Measurements from ENCODE around the gene ZNF524.
"Not testable (repeated sequence)": the region's sequence is repeated elsewhere in the genome, so short reads cannot be mapped to it uniquely, and the experiment has no call there.

ZNF524 gene

GRCh38 chr19:55581145-55581822 is 18.8 kb upstream of the ZNF524 start:
- DNase-seq (ENCODE audit: low read depth in 4 of 4, low spot score in 1 of 4), result no peak

GRCh38 chr19:55581823-55582223 is 18.3 kb upstream of the ZNF524 start:
- DNase-seq (ENCODE audit: low read depth in 4 of 4, low spot score in 1 of 4), result no peak

- DNase-seq (ENCODE audit: low read depth in 4 of 4, low spot score in 1 of 4), result not testable (repeated sequence)
These were observed 17.8 kb upstream of the ZNF524 start for GRCh38 chr19:55582284-55582683.

DNA sequence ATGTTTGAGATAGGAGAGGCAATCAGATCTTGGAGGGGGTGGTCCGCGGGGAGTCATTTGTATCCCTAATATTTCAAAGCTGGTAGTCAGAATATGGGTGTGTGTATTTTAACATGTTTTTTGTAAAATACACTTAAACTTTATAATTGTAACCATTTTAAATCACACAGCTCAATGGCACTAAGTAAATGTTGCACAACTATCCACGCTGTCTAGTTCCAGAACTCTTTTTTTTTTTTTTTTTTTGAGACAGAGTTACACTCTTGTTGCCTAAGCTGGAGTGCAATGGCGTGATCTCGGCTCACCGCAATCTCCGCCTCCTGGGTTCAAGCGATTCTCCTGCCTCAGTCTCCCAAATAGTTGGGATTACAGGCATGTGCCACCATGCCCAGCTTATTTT is 16.2 kb upstream of the ZNF524 start:
- DNase-seq (ENCODE audit: low read depth in 4 of 4, low spot score in 1 of 4), result not testable (repeated sequence)

GRCh38 chr19:55584871-55585270 is 15.2 kb upstream of the ZNF524 start:
- DNase-seq (ENCODE audit: low read depth in 4 of 4, low spot score in 1 of 4), result no peak

DNA sequence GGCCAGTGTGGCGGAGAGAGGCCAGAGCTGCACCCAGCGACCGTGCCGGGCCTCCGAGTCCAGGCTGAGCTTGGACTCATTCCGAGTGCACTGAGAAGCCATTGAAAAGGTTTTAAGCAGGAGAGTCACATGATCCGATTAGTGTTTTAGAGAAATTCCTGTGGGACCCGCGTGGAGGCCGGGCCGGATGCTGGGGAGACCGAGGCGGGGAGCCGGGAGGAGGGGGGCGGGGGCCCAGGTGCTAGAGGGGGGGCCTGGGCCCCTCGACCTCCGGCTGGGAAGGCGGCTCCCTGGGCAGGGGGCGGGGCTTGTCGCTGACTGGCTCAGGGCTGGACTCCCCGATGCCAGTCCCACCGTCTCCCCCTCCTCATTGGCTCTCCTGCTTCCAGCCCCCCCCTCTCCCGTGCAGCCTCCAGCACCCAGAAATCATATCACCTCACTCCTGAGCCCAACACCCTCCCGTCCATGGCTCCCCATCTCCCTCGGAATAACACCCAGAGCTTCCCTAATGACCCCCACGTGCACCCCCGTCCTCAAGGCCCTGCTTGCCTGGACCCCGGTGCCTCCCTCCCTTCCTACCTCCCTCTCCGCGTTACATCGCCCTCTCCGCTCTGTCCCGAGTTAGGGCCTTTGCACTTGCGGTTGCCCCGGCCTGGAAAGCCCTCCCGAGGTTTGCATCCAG is 14.3 kb upstream of the ZNF524 start:
- peak in 3 of 4 experiments; percentile 43 to 46 (median 44) for DNase-seq (ENCODE audit: low read depth in 4 of 4, low spot score in 1 of 4)

DNA sequence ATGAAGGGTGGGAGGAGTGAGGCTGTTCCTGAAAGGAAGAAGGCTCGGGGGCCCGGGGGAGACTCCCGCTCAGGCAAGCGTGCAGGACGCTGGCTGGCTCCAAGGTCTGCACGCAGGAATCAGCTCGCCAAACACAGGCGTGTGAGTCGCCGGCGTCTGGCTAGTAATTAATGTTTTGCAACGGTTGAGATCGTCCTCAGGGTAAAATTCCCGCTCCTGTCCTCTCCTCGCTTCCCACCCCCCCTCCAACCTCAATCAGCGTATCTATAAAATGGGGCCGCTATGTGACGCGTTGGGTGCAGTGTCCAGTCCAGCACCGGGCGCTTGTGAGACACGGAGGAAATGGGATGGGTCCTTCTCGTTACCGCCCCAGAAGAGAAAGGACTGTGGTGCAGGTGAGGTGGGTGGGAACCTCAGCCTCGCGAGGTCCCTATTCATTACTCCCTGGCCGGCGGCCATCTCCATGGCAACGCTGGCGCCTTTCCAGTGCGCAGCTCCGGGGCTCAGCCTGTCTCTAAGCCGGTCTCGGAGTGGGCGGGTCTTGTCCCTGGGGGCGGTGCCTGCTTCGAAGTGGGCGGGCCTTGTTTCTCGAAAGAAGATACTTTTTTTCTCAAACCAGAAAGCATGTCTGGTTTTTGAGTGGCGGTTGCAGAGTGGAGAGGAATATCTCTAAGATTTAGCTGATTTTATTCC is 13.0 kb upstream of the ZNF524 start:
- DNase-seq (ENCODE audit: low read depth in 4 of 4, low spot score in 1 of 4), result peak; percentile 86 to 95 (median 89)

DNA sequence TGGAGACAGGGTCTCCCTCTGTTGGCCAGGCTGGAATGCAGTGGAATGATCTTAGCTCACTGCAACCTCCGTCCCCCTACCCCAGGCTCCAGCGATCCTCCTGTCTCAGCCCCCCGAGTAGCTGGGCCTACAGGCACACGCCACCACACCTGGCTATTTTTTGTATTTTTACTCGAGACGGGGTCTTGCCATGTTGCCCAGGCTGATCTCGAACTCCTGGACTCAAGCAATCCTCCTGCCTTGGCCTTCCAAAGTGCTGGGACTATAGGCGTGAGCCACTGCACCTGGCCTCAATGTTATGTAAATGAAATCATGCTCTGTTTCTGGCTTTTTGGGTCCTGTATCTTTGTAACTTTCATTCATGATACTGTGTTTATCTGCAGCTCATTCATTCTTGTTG is 11.3 kb upstream of the ZNF524 start:
- DNase-seq (ENCODE audit: low read depth in 4 of 4, low spot score in 1 of 4), result no peak

DNA sequence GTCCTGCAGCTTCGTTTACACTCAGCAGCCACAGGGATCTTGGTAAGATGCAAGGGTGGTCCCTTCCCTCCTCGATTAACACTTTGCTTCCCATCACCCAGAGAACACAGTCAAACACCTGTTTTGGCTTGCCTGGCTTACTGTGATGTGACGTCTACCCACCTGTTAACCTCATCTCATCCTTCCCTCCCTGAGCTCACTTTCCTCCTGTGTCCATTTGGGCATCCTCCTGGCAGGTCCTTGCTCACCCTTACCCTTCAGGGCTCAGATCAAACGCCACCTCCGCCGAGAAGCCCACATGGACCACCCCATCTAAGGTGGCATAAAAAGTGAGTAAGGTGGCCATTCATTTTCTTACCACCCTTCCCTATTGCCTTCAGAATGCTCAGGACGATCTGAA is 10.0 kb upstream of the ZNF524 start:
- DNase-seq (ENCODE audit: low read depth in 4 of 4, low spot score in 1 of 4), result no peak

- DNase-seq (ENCODE audit: low read depth in 4 of 4, low spot score in 1 of 4), result no peak
These were observed 9.5 kb upstream of the ZNF524 start for GRCh38 chr19:55590617-55591016.

- no peak for DNase-seq (ENCODE audit: low read depth in 4 of 4, low spot score in 1 of 4)
These were observed 8.5 kb upstream of the ZNF524 start for GRCh38 chr19:55591555-55591954.

DNA sequence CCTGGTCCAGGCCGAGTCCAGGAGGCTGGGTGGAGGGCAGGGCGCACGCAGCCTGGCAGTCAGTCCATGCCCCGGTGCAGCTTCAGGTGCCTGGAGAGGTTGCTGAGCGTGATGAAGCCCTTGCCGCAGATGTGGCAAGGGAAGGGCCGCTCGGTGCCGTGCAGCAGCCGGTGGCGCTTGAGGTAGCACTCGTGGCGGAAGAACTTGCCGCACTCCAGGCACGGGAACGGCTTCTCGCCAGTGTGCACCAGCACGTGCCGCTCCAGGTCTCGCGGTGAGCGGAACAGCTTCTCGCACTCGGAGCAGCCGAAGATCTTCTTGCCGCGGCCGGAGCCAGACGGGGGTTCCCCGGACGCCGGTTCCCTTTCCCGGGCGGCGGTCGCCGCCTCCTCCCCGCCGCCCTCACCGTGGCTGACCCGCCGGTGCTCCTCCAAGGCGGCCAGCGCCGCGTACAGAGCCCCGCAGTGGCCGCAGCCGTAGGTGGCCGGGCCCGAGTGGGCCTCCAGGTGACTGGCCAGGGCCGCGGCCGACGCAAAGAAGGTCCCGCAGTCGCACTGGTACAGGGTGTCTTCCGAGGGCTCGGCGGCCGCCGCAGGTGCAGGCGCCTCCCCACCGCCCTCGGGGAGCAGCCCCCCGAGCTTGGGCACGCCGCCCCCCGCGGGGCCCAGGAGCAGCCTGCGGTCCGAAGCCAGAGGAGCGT is 7.5 kb upstream of the ZNF524 start:
- DNase-seq (ENCODE audit: low read depth in 4 of 4, low spot score in 1 of 4), result no peak

DNA sequence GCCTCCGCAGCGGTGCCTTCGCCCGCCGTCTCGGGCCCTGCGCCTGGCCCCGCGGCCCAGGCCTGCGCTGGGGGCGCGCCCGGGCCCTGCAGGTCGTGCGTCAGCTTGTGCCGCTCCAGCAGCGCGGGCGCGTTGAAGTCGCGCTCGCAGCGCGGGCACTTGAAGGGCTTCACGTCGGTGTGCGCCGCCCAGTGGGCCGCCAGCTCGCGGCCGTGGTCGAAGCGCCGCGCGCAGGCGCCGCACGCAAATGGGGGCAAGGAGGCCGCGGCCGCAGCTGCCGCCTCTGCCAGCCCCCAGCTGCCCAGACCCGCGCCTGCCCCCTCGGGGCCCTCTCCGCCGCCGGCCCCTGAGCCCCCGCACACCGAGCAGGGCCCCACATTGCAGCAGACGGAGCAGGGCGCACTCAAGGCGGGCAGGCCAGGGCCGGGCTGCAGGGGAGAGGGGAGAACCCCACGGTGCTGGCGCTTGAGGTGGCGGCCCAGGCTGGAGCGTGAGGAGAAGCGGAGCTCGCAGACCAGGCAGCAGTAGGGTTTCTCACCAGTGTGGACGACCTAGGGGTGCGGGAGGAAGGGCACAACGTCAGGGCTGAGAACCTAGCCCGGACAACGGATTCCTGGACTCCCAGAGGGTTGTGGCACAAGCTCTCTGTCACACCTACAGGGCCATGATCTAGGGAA is 6.9 kb upstream of the ZNF524 start:
- no peak for DNase-seq (ENCODE audit: low read depth in 4 of 4, low spot score in 1 of 4)

GRCh38 chr19:55594996-55595545 is 5.0 kb upstream of the ZNF524 start:
- DNase-seq (ENCODE audit: low read depth in 4 of 4, low spot score in 1 of 4), result no peak

DNA sequence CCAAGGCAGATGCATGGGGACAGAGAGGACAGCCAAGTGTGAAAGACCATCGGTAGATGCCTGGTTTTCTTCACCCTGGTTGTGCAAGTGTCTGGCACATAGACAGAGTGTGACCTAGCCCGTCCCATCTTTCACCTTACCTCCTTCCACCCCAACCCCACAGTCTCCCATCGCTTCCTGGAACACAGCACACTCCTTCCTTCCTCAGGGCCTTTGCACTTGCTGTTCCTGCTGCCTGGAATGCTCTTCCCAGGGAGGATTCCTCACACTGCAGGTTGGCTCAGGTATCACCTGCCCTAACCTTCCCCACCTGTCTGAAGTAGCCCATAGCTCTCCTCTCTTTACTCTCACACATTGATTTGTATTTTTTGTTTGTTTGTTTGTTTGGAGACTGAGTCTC is 3.8 kb upstream of the ZNF524 start:
- DNase-seq (ENCODE audit: low read depth in 4 of 4, low spot score in 1 of 4), result no peak

- no peak for DNase-seq (ENCODE audit: low read depth in 4 of 4, low spot score in 1 of 4)
These were observed 2.6 kb upstream of the ZNF524 start for GRCh38 chr19:55597501-55597921.

DNA sequence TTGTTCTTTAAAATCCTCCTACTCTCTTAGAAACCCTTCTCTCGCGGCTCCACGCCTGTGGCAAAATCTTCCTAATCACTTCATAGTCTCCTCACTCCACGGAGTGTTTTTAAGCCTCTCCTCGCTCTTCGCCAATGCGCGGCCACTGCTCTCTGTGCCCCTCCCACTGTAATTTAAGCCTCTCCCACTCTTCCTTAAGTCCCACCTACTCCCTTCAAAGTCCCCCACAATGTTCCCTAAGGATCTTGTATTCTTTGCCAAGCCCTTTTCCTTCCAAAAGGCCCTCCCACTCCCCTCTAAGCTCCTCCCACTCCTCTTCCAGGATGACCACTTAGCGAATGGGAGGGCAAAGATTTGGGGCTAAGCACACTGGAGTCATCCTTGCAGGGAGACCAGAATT is 2.1 kb upstream of the ZNF524 start:
- DNase-seq (ENCODE audit: low read depth in 4 of 4, low spot score in 1 of 4), result no peak

DNA sequence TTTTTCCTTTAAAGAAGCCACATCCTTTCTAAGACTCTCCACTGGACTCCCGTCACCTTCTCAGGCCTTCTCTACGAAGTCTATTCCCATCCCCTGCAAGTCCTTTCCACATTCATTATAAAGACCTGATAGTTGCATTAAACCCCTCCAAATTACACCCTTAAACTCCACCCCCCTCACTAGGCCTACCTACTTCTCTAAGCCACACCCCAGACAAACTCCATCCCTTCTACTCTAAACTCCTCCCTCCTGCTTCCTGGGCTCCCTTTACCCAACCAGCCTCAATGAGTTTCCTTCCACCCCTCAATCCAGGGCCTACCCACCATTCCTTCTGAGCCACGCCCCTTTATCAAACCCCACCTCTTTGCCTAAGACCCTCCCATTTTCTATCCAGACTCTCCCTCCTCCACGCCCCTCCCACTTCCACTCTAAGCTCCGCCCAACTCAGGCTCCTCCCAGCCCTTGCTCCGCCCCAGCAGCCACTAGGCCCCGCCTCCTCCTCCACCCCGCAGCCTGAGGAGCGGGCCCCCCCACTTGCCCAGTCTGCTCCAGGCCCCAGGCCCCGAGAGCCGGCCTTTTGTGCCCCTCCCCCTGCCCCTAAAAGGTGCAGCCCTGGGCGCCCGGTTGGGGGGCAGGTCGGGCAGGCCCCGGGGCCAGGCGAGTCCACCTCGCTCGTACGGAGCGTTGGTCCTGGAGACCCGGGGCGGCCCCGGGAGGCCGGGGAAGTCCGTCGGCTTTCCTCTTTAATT is 1.2 kb upstream of the ZNF524 start:
- DNase-seq (ENCODE audit: low read depth in 4 of 4, low spot score in 1 of 4), result peak; percentile 73 to 96 (median 88)

GRCh38 chr19:55599468-55599841 is 633 bp upstream of the ZNF524 start, which contains the start of gene FIZ1:
Gene FIZ1, minus strand, starts transcription at chr19:55599517. Its CDS starts 1,652 bp downstream, at chr19:55597865.
- peak; percentile 86 to 96 (median 92) for DNase-seq (ENCODE audit: low read depth in 4 of 4, low spot score in 1 of 4)

GRCh38 chr19:55600662-55601028 is 557 bp downstream of the ZNF524 start:
- DNase-seq (ENCODE audit: low read depth in 4 of 4, low spot score in 1 of 4), result no peak
